ENCODE measurements around the gene CYP27B1. TPM values are rescaled to one million over a fixed set of nuclear protein-coding genes. Genes with fewer than 3 reads are reported as not detected.

CYP27B1 gene
- total RNA-seq, result 0.65 and 2.3 TPM in 2 replicates

GRCh38 chr12:57766464-57767304 lies at the start of gene CYP27B1:
CYP27B1 (minus strand) TSS chr12:57767078; CDS start chr12:57767041, 37 bp downstream.

GRCh38 chr12:57782608-57783465 lies 16.0 kb upstream of the CYP27B1 start, which contains the start of gene TSFM:
TSFM (plus strand) TSS chr12:57782787; CDS start chr12:57782802, 15 bp downstream.

DNA sequence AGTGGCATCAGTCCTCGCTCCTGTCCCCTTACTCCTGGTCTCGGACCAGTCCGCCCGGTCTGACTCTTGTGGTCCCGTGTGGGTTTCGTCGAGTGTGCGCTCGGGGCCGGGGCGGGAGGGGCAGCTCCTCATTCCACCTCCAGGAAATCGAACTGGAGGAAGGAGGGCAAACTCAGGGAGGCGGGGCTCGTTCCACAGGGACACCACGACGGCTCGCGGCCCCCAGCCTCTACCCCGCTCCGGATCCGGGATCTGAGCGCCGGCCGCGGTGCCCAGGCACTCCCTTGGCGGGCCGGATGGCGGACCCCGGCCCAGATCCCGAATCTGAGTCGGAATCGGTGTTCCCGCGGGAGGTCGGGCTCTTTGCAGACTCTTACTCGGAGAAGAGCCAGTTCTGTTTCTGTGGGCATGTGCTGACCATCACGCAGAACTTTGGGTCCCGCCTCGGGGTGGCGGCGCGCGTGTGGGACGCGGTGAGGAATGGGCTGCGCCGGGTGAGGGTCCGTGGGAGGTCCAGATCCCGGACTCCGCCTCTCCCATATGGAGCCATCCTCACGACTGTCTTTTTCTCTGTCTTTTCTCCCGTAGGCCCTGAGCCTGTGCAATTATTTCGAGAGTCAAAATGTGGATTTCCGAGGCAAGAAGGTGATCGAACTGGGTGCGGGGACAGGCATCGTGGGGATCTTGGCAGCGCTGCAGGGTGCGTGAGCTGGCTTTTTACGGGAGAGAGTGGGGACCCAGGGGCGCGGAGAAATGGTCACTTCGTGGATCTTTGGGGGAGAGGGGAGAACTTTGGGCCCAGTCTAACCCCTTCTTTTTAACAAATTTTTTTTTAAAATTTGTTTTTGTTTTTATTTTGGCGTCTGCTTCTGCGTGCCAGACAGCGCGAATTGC lies 5.8 kb upstream of the CYP27B1 start, which contains the start of gene EEF1AKMT3:
Gene EEF1AKMT3, plus strand, starts transcription at position 186 of the 894 bp plus-strand sequence. Its CDS starts 111 bp downstream, at position 297.

DNA sequence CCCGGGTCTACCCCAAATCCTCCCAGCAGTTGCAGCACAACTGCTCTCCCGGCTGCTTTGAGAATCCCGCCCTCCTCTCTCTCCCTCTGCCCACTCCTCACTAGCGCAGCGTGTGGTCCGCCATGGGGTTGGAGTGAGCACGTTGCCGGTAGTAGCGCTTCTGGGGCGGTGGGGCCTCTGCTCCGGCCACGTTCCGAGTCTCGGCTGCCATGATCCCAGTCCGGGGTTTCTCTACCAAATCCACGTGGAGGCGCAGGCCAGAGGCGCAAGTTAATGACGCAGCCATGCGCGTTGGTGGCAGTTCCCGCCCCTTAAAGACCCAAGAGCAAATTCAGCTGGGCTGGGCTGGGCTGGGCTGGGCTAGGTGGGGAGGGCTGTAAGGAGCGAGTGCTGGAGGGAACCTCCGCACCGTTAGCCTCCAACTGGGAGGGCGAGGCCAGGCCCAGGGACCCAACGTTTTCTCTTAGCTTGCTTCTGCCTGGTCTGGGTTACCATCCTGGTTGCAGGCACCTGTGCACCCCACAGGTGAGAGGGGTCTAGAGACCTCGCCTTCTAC lies 5.1 kb upstream of the CYP27B1 start, which contains the start of gene METTL1:
Gene METTL1, minus strand, starts transcription at position 233 of the 556 bp plus-strand sequence. Its CDS starts 22 bp downstream, at position 211.

GRCh38 chr12:57754411-57755193 lies 12.3 kb downstream of the CYP27B1 start, which contains the start of gene MARCHF9:
MARCHF9 (plus strand) TSS chr12:57755103; CDS start chr12:57755529, 426 bp downstream.

GRCh38 chr12:57751788-57752667 lies 14.8 kb downstream of the CYP27B1 start, which contains the start of gene CDK4:
CDK4 (minus strand) TSS chr12:57752310; CDS start chr12:57751717, 593 bp downstream.

DNA sequence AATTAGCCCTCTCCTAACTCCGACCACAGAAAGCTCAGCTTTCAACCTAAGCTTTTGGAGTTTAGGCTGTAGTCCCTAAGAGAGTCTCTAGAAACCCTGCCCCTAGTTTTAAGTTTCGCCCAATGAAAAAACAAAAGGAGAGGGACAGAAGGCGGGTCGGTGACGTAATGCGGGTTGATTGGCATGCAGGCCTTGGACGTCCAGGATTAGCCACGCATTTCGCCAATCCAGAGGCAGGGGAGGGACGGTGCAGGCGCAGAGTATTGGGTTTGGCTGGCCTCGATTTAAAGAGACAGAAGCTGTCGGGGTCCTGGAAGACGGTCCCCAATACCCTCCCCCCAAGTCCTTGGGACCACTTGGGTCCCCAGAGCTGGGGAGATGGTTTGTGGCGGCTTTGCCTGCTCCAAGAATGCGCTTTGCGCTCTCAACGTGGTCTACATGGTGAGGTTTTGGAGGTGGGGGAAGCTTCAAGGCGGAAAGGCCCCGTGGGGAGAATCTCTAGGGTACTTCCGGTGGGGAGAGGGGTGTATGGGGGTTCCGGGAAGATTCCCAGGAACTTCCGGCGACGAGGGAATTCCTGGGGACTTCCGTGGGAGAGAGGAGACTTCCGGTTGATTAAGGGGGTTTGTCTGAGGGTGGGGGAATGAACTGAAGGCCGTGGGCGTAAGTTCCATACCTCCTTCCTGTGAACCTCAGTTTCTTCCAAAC lies 21.9 kb downstream of the CYP27B1 start, which contains the start of gene TSPAN31:
Gene TSPAN31, plus strand, starts transcription at position 263 of the 708 bp plus-strand sequence. Its CDS starts 116 bp downstream, at position 379.

DNA sequence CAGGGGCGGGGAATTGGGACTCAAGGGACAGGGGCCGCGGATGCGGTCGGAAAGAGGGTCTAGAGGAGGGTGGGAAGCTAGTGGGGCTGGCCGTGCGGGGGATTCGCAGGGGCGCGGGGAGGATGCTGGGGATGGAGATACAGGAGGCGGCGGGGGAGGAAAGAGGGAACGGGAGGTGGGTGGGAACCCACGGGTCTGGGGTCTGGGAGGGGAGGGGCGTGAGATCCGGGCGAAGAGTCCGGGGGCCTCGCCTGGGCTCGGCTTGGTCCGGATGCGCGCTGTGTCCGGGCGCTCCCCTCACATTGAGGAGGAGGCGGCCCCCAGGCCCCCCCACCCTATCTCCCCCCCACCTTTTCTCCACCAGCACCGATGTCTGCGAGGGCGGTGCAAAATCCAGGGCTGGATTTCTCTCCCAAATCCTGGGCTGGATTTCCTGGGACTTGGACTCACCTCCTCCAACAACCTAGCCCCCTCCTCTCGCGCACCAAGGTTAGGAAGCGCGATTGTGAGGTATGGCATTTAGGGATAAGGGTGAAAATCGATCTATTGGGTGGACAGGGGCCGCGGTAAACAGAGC lies 28.1 kb downstream of the CYP27B1 start, which contains the start of gene AGAP2:
Gene AGAP2, minus strand, starts transcription at position 82 of the 577 bp plus-strand sequence. CDS start 496 bp downstream, outside the sequence.

Other genes with a start within 250 kb of the CYP27B1 start
- gene DDIT3, start 246.6 kb downstream of the CYP27B1 start, total RNA-seq, result 12.1 and 28.3 TPM in 2 replicates
- 9.9 and 23.8 TPM in 2 replicates for gene MBD6, start 244.3 kb downstream of the CYP27B1 start, total RNA-seq
- 211 and 214 TPM in 2 replicates for gene DCTN2, start 219.9 kb downstream of the CYP27B1 start, total RNA-seq
- gene KIF5A, start 217.0 kb downstream of the CYP27B1 start, total RNA-seq, result 0.98 and 1.4 TPM in 2 replicates
- gene PIP4K2C, start 175.9 kb downstream of the CYP27B1 start, total RNA-seq, result 23.8 and 30.6 TPM in 2 replicates
- gene DTX3, start 162.3 kb downstream of the CYP27B1 start, total RNA-seq, result 13.0 and 40.6 TPM in 2 replicates
- gene ARHGEF25, start 155.6 kb downstream of the CYP27B1 start, total RNA-seq, result 5.4 and 6.1 TPM in 2 replicates
- gene B4GALNT1, start 133.9 kb downstream of the CYP27B1 start, total RNA-seq, result 0.76 and 6.2 TPM in 2 replicates
- gene OS9, start 72.9 kb downstream of the CYP27B1 start, total RNA-seq, result 132 and 162 TPM in 2 replicates
- gene AGAP2, start 28.3 kb downstream of the CYP27B1 start, total RNA-seq, result 0.25 TPM in 1 of 2 replicates, not detected in the other
- 28.4 and 38.9 TPM in 2 replicates for gene TSPAN31, start 22.0 kb downstream of the CYP27B1 start, total RNA-seq
- gene CDK4, start 14.8 kb downstream of the CYP27B1 start, total RNA-seq, result 223 and 252 TPM in 2 replicates
- gene MARCHF9, start 12.0 kb downstream of the CYP27B1 start, total RNA-seq, result 5.4 and 17.5 TPM in 2 replicates
- gene METTL1, start 5.0 kb upstream of the CYP27B1 start, total RNA-seq, result 16.5 and 26.9 TPM in 2 replicates
- 5.9 and 10.1 TPM in 2 replicates for gene EEF1AKMT3, start 5.5 kb upstream of the CYP27B1 start, total RNA-seq
- gene TSFM, start 15.7 kb upstream of the CYP27B1 start, total RNA-seq, result 29.5 and 42.2 TPM in 2 replicates
- under 0.01 and 0.38 TPM in 2 replicates for gene AVIL, start 51.7 kb upstream of the CYP27B1 start, total RNA-seq
- 69.4 and 122 TPM in 2 replicates for gene CTDSP2, start 79.7 kb upstream of the CYP27B1 start, total RNA-seq
- 11.7 and 13.4 TPM in 2 replicates for gene ATP23, start 174.5 kb upstream of the CYP27B1 start, total RNA-seq